Activated gamma-delta T cell treated with anti-CD3 and anti-CD28 coated beads, Interleukin-2, amount 50 U/mL, for 16 hours (primary cell): Measurements from ENCODE around the gene CCNB1IP1.
A peak's percentile ranks its signal among the peaks of the same experiment; 100 is the strongest.
"Not testable (repeated sequence)": the region's sequence is repeated elsewhere in the genome, so short reads cannot be mapped to it uniquely, and the experiment has no call there.

Experiments
- DNase-seq: peaks from one replicate; pipeline ENCODE4 v3.0.0-alpha.2; 2020; ENCODE audit warnings: low read depth

The CCNB1IP1 gene

DNA sequence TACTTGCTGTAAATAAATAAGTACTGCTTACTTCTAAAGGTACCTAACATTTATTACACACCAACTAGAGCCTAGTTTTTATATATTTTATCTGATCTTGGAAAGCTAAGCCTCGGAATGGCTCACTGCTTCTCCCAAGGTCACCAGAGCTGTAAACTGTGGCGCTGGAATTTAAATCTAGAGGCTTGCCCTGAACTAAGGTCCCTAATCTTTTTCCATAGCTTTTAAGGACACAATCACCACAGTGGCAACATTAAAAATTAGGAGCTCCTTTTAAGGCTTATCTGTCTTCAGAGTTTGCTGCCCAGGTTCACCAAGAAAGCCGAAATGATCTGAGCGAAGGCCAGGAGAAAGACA, 670 bp downstream of the CCNB1IP1 start:
- DNase-seq, result no peak

- DNase-seq, result no peak
Observed at GRCh38 chr14:20331053-20331613, 1.9 kb downstream of the CCNB1IP1 start.

DNA sequence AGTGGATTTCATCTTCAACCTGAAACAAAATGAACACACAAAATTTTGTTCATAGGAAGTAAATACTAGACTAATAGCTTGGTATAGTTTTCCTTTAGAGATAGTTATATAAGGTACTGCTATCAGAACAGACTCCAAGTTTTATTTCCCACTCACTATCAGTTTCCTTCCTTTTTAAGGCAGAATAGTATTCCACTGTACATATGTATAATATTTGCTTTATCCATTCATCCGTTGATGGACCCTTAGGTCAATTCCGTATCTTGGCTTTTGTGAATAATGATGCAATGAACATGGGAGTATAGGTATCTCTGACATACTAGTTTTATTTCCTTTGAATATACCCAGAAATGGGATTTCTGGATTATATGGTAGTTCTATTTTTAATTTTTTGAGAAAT, 3.7 kb downstream of the CCNB1IP1 start:
- no peak for DNase-seq

- no peak for DNase-seq
Observed at GRCh38 chr14:20328705-20329104, 4.4 kb downstream of the CCNB1IP1 start.

DNA sequence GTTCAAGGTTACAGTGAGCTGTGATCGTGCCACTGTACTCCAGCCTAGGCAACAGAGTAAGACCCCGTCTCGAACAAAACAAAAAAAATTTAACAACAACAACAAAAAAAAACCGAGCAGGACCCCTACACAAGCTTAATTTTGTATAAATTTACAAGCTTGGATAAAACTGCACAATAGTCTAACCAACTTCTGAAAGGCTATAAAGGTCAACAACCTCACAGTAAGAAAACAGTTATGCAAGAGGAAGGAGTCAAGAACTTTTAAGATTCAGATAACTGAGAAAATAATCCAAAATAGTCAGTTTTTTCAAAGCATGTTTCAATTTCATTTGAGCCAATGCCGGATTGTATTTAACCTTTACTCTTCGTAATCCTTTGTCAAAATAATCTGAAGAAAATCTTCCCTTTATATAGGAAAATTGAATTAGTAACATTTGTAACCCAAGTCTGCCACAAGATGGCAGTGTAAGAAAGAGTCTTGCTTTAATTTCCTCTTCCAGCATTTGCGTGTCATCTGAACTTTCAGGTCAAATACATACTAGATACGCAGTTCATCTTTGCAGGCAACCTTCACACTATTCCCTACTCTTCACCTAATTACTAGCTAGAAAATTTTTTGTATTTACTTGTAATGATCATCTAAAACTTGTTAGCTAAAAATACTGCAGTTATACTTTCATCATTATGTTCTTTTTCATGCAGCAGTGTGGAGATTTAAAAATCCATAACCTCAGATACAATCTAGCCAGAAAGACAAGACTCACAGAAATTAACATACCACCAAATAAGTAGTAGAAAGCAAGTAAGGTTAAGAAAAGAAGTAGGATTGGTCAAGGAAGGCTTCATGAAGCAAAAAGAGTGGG, 5.8 kb downstream of the CCNB1IP1 start:
- DNase-seq, result no peak

DNA sequence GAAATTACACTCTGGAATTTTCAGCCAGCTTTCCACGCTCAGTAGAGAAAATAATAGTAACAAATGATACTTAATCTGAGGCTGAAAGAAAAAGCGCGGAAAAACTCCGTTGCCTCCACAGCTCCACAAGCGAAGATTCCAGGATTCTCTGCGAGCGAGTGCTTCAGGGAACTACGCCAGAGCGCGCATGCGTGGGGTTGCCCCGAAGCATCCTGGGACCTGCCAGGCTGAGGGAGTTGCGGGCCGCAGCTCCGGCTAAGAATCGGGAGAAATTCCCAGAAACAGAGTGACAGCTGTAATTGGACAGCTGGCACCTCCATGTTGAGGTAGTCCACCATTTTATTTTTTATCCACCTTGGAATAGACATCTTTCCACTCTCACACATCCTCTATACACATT, 15.4 kb downstream of the CCNB1IP1 start:
- no peak for DNase-seq

DNA sequence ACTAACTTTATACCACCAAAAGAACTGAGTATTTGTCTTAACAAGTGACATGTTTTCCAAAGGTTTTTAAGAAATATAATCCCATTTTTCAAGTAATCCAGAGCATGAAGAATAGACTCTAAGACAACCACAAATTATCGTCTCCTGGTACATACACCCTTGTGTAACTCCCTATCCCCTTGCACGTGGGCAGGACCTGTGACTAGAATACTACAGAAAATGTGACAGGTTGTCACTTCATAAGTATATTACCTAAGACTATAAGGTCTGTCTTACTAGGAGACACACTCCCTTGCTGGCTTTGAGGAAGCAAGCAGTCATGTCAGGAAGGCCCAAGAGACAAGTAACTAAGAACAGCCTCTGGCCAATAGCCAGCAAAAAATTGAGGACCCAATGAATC, 19.1 kb downstream of the CCNB1IP1 start:
- DNase-seq, result no peak

DNA sequence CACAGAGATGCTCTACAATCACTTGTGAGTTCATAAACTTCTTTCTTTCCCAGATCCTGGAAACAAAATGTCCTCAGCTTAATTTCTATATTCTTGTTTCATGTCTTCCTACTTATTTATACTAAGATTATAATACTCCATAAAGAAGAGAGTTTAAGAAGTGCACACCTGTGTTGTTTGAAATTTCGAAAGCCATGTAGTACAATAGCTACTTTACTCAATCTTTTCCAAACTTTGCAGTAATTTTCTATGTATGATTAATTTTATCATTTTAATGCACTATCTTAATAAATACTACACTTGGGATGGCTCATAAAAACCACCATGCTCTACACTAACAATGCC, 27.0 kb downstream of the CCNB1IP1 start:
- no peak for DNase-seq

DNA sequence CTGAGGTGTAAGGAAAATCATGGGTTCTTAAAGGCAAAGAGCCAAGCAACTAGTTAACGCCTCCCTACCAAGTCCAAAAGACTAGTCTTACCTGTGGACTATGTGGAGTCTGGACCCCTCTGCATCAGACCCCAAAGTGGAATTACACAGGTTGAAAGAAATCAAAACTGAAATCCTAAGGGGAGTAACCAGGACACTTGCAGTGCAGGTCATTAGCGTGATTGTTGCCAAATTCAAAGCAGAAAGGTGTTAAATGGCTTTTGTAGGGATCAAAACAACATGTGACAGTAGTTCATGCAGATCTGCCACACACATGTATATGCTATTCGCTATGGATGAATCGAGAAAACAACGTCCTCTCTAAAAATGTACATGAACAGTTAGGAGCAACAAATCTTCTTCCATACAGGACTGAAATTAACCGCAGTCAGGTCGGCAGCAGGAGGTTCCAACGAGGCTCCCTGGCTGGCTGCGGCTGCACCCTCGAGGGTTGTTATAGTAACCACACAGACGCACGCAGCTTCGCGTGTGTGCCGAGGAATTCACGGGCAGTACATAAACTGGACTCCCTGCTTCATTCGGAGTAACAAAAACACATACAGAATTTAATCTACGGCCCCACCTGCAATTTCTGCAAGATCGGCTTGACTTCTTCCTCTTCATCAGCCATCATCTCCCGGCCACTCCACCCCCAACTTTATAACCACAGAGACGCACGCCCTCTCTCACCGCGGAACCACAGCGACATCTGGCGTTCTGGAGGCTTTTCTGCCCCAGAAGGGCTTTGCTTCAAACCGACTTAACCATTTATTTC, 27.6 kb downstream of the CCNB1IP1 start, which contains the start of gene TTC5:
Gene TTC5 (minus strand): TSS at position 687 of the 814 bp plus-strand sequence. CDS start 14 bp downstream, at position 673.
- DNase-seq, result peak; percentile 85

DNA sequence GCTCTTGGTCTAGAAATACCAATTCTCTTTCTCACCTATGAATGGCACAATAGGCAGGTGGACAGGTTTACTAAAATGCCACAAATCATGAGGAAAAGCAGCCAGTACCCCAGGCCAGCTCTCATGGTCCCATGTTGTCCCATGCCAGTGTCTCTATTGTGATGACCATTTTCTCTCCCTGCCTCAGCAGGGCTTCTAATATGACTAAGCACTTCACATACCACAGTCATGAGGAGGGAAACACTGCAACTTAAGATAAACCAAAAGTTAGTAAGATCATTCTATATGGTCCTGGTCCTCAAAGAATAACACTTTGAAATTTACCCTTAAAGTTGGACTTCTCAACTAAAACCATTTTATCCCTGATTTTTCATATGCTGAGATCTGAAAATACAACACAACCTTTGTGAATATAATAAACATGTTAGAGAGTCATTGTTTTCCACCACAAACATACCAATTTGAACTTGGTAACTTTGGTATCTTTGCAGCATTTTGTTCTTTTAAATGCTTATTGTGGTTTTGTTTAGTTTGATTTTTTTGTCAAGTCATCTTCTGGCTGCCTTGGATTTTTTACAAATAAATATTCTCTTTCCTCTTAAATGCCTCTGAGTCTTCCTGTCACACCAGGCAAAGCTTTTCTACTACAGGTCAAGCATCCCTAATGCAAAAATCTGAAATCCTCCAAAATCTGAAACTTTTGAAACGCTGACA, 30.9 kb downstream of the CCNB1IP1 start:
- no peak for DNase-seq

DNA sequence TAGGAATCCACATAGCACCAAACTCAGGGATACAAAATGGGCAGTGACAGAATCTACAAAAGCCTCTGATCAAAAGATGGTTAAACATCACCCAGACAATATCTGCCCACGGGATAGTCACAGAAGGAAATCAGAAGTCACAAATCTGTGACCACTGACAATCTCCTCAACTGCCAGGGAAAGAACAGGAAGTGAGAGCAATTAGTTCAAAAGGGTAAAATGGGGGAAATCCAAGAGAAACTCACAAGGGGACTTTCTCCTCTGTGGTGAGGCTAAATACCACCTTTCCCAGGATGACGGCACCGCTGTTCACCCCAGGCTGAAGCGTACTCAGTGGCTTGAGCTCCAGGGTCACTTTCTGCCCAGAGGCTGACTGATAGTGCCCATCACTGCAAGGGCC, 38.0 kb downstream of the CCNB1IP1 start:
- no peak for DNase-seq

DNA sequence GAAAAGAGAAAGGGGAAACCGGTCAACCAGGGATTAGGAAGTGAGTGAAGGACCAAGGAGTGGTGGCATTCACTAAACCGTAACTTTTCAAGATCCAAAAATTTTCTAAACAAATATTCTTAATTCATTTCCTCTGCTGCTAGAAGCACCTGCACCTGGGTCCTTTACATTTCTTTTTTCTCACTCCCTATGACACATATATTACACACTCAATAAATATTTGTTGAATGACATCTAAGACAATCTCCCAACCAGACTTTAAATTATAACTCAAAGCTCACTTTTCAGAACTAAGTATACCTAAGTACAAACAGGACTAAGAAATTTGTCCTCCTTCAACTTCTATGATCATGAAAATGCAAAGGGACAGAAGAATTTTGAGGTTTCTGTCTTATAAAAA, 38.4 kb downstream of the CCNB1IP1 start:
- DNase-seq, result no peak

- not testable (repeated sequence) for DNase-seq
Observed at GRCh38 chr14:20281998-20282397, 51.1 kb downstream of the CCNB1IP1 start.

DNA sequence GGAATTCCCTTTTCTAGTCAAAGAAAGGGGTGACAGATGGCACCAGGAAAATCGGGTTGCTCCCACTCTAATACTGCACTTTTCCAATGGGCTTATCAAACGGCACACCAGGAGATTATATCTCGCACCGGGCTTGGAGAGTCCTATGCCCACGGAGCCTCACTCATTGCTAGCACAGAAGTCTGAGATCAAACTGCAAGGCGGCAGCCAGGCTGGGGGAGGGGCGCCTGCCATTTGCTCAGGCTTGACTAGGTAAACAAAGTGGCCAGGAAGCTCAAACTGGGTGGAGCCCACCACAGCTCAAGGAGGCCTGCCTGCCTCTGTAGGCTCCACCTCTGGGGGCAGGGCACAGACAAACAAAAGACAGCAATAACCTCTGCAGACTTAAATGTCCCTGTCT, 52.8 kb downstream of the CCNB1IP1 start:
- DNase-seq, result not testable (repeated sequence)

DNA sequence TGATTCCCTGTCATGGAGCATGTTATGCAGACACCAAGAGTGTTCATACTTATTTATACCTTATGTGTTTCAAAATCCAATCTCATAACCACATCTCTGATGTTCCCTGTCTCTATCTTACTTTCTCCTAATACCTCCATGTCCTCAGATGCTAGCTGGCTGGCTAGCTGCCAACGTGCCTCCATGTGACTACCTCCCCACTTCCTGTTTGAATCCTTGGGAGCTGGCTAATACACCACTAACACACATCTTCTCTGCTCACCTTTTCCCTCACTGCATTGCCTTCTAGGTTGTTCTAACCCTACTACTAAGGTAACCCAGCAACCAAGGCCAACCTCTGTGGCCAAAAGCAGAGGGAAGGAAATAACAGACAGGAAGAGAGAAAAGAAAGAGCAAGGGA, 54.7 kb downstream of the CCNB1IP1 start:
- DNase-seq, result no peak

DNA sequence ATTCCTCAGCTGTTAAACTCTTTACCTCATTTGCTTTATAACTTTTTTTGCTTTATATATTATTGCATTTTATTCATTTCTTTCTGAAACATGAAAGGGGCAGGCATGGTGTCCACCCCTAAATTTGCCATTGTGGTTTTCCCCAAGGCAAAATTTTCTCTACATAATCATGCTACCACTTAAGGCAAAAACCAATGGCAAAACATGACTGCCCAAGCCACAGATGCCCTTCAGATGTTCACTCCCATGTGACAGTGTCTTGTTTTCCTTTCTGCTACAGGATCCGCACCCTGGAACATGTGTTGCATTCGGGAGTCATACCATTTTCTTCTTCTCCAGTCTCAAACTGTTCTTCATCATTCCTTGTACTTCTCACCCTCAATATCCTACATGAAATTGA, 55.7 kb downstream of the CCNB1IP1 start:
- no peak for DNase-seq

DNA sequence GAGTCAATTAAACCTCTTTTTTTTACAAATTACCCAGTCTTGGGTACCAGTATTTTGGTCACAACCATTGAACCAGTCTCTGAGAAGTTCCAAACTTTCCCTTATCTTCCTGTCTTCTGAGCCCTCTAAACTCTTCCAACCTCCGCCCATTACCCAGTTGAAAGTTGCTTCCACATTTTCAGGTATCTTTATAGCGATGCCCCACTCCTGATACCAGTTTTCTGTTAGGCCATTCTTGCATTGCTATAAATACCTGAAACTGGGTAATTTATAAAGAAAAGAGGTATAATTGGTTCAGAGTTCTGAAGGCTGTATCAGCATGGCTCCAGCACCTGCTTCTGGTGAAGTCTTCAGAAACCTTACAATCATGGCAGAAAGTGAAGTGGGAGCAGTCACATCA, 59.0 kb downstream of the CCNB1IP1 start:
- no peak for DNase-seq

GRCh38 chr14:20264361-20264760, 68.7 kb downstream of the CCNB1IP1 start:
- not testable (repeated sequence) for DNase-seq

DNA sequence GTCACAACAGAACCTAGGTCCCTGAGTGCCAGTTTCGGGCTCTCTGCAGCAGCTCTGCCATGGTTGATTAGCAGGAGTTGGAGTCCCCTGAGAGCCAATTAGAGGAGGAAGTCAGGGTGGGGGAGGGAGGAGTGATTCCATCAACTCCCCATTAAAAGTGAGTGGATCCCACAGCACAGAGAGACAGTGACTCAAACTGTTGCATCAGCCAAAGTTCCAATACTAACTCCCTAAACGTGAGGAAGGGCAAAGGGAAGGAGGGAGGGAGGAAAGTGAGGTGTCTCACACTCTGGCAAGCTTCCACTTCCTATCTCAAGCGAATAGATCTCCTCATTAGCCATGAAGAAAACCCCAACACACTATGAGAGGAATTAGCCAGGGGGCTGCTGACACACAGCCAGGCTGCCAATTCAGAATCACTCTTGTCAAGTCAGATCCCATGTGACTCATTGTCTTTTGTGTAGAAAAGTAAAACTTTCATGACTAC, 70.4 kb downstream of the CCNB1IP1 start:
- no peak for DNase-seq
